NT2/D1 (cell line): ENCODE measurements around the gene STK35.

Source experiments
- SUZ12 ChIP-seq: IDR thresholded peaks from 2 replicates; pipeline ENCODE4 v1.6.1; 2011; ENCODE audit not compliant: insufficient read length, insufficient read depth; ENCODE audit errors: extremely low read depth
- YY1 ChIP-seq: IDR thresholded peaks from 2 replicates; pipeline ENCODE4 v1.6.1; 2011; ENCODE audit not compliant: insufficient read length, insufficient read depth
- ZNF274 ChIP-seq: IDR thresholded peaks from 2 replicates; pipeline ENCODE4 v1.6.1; 2011; ENCODE audit warnings: mild to moderate bottlenecking, low read depth, low read length

DNA sequence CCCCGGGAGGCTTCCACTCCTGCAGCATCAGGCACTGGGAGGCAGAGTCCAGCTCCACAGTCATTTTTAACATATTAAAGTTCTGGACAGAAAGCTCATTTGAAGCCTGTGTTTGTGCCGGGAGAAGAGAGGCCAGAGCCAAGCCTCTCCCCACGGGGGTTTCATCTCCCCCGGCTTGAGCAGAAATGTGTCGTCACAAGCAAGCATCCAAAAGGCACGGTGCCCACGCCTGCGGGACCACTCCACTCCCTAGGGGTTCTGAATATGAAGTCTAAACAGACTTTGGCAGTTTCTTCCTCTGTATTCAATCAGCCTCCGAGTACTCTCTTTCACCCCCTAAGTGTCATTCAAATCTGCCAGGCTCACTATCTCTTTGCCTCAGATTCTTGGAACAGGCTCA is 75.3 kb downstream of the STK35 start:
- TF ChIP-seq ZNF274 (no peak), YY1 (no peak), SUZ12 (no peak)
